NB4 (cell line): ENCODE results near the gene CAPN8.
A peak's percentile ranks its signal among the peaks of the same experiment; 100 is the strongest.

ENCODE experiments used
- POLR2A ChIP-seq: IDR thresholded peaks from 2 replicates; pipeline ENCODE4 v1.6.1; 2011; ENCODE audit warnings: mild to moderate bottlenecking; ENCODE audit not compliant: insufficient read length; ENCODE audit errors: extremely low read depth
- TF ChIP-seq, protein P1 (sequence below): IDR thresholded peaks from one replicate; pipeline ENCODE4 v1.5.1; 2012; ENCODE audit warnings: low read depth, low read length
- TF ChIP-seq, protein P2 (sequence below): IDR thresholded peaks from 2 replicates; pipeline ENCODE4 v1.6.1; 2011; ENCODE audit warnings: low read depth, low read length

DNA sequence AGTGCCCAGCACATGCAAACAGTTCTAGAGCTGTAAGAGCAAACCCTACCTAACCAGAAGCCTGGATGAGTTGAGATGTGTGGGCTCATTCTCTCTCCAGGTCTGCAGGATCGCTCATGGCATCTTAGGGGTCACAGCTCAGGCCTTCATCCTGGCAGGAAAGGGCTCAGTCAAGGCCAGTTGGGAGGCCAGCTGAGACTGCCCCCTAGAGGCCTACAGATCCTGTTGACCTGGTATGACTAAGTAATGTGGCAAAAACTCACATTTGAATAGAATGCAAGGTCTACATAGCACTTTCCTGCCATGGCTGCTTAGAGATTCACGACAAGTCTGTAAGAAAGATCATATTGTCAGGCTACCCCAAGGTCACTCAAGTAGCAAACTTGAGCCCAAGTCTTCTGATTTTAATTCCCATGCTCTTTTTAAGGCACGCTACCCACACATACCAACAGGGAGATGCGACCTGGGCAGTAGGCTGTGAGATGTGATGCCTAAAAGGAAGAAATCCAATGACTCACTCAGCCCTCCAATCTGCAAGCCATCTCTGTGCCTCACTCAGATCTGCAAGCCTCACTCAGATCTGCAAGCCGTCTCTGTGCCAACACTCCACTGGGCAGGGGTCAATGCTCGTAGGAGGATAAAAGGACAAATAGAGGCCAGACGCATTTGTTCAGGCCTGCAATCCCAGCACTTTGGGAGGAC, 5.1 kb upstream of the CAPN8 start:
- TF ChIP-seq, protein P1, sequence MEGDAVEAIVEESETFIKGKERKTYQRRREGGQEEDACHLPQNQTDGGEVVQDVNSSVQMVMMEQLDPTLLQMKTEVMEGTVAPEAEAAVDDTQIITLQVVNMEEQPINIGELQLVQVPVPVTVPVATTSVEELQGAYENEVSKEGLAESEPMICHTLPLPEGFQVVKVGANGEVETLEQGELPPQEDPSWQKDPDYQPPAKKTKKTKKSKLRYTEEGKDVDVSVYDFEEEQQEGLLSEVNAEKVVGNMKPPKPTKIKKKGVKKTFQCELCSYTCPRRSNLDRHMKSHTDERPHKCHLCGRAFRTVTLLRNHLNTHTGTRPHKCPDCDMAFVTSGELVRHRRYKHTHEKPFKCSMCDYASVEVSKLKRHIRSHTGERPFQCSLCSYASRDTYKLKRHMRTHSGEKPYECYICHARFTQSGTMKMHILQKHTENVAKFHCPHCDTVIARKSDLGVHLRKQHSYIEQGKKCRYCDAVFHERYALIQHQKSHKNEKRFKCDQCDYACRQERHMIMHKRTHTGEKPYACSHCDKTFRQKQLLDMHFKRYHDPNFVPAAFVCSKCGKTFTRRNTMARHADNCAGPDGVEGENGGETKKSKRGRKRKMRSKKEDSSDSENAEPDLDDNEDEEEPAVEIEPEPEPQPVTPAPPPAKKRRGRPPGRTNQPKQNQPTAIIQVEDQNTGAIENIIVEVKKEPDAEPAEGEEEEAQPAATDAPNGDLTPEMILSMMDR: peak; percentile 61
- TF ChIP-seq POLR2A: no peak
- TF ChIP-seq, protein P2, sequence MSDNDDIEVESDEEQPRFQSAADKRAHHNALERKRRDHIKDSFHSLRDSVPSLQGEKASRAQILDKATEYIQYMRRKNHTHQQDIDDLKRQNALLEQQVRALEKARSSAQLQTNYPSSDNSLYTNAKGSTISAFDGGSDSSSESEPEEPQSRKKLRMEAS: no peak
